MM.1S (cell line): ENCODE measurements around the gene EDC3.
"Not testable (repeated sequence)": the region's sequence is repeated elsewhere in the genome, so short reads cannot be mapped to it uniquely, and the experiment has no call there.

Experiments used
- DNase-seq: peaks from one replicate; pipeline ENCODE4 v3.0.0-alpha.2; 2015
- H2AFZ ChIP-seq: fragments of 300-600 bp; sonication (generic); 2 replicates; pipeline ENCODE4 v1.6.0; 2016; ENCODE audit warnings: antibody characterized with exemption, low read length
- H3F3A ChIP-seq: fragments of 300-600 bp; sonication (generic); 2 replicates; pipeline ENCODE4 v1.6.1; 2016; ENCODE audit warnings: mild to moderate bottlenecking, antibody characterized with exemption, low read length, moderate library complexity, mixed read lengths; ENCODE audit not compliant: insufficient read depth
- H3K27ac ChIP-seq: fragments of 300-600 bp; sonication (generic); 2 replicates; pipeline ENCODE4 v1.5.1; 2016; ENCODE audit warnings: mild to moderate bottlenecking, low read length
- H3K27me3 ChIP-seq: fragments of 300-600 bp; sonication (generic); replicated peaks from 2 replicates; pipeline ENCODE4 v1.6.0; 2016; ENCODE audit warnings: low read length; ENCODE audit not compliant: insufficient read depth
- H3K36me3 ChIP-seq: fragments of 300-600 bp; sonication (generic); replicated peaks from 2 replicates; pipeline ENCODE4 v1.6.1; 2016; ENCODE audit warnings: mild to moderate bottlenecking, low read length, mixed read lengths; ENCODE audit not compliant: insufficient read depth
- H3K4me1 ChIP-seq: fragments of 300-600 bp; sonication (generic); 2 replicates; pipeline ENCODE4 v1.6.1; 2016; ENCODE audit warnings: low read length, mixed read lengths
- H3K4me2 ChIP-seq: fragments of 300-600 bp; sonication (generic); 2 replicates; pipeline ENCODE4 v1.6.0; 2016; ENCODE audit warnings: low read depth, low read length
- H3K4me3 ChIP-seq: fragments of 300-600 bp; sonication (generic); 2 replicates; pipeline ENCODE4 v1.5.1; 2016; ENCODE audit warnings: low read length, mixed read lengths
- H3K79me2 ChIP-seq: fragments of 300-600 bp; sonication (generic); 2 replicates; pipeline ENCODE4 v1.6.1; 2016; ENCODE audit warnings: mixed run types, low read length, mixed read lengths
- H3K9ac ChIP-seq: fragments of 300-600 bp; sonication (generic); 2 replicates; pipeline ENCODE4 v1.6.1; 2016; ENCODE audit warnings: low read length, mixed read lengths
- H3K9me2 ChIP-seq: fragments of 300-600 bp; sonication (generic); replicated peaks from 2 replicates; pipeline ENCODE4 v1.6.1; 2016; ENCODE audit warnings: mild to moderate bottlenecking, low read length, mixed read lengths; ENCODE audit not compliant: insufficient read depth
- H3K9me3 ChIP-seq: fragments of 300-600 bp; sonication (generic); replicated peaks from 2 replicates; pipeline ENCODE4 v1.6.1; 2016; ENCODE audit warnings: mild to moderate bottlenecking, low read length, mixed read lengths; ENCODE audit not compliant: insufficient read depth
- H4K20me1 ChIP-seq: fragments of 300-600 bp; sonication (generic); 2 replicates; pipeline ENCODE4 v1.6.1; 2016; ENCODE audit warnings: mild to moderate bottlenecking, low read length, moderate library complexity, mixed read lengths; ENCODE audit not compliant: insufficient read depth
- CTCF ChIP-seq: fragments of 300-600 bp; sonication (generic); IDR thresholded peaks from 2 replicates; pipeline ENCODE4 v1.5.1; 2016; ENCODE audit warnings: antibody characterized with exemption, low read length, mixed read lengths
- EZH2 ChIP-seq: fragments of 300-600 bp; sonication (generic); optimal IDR thresholded peaks from 2 replicates; pipeline ENCODE3; 2017; ENCODE audit warnings: low read depth, mild to moderate bottlenecking, antibody characterized with exemption, low read length, mixed read lengths
- EZH2phosphoT487 ChIP-seq: fragments of 300-600 bp; sonication (generic); IDR thresholded peaks from 2 replicates; pipeline ENCODE4 v1.6.1; 2018; ENCODE audit warnings: antibody characterized with exemption, low read length

The EDC3 gene

GRCh38 chr15:74735305-74735704, 39.5 kb upstream of the EDC3 start:
- Histone ChIP-seq H3K36me3 (no peaks in the 10 kb centered on the region), H3K9me3 (no peaks in the 10 kb centered on the region), H3K27ac (no peak overlapping the region), H3K27me3 (peaks cover 50% of the 10 kb centered on the region), H2AFZ (no peak overlapping the region), H3K4me3 (no peak overlapping the region), H3K4me2 (no peak overlapping the region), H3K9ac (no peak overlapping the region), H3K4me1 (no peaks in the 10 kb centered on the region), H4K20me1 (no peaks in the 10 kb centered on the region), H3K9me2 (no peaks in the 10 kb centered on the region), H3F3A (no peaks in the 10 kb centered on the region), H3K79me2 (no peaks in the 10 kb centered on the region)
- TF ChIP-seq EZH2phosphoT487 (no peak), CTCF (no peak), EZH2 (no peak)
- DNase-seq = no peak

GRCh38 chr15:74733269-74733668, 37.4 kb upstream of the EDC3 start:
- no peaks in the 10 kb centered on the region for H4K20me1 ChIP-seq
- H3K27ac ChIP-seq = no peak overlapping the region
- H3K9me3 ChIP-seq = no peaks in the 10 kb centered on the region
- no peaks in the 10 kb centered on the region for H3K9me2 ChIP-seq
- no peaks in the 10 kb centered on the region for H3K36me3 ChIP-seq
- no peaks in the 10 kb centered on the region for H3K4me1 ChIP-seq
- no peaks in the 10 kb centered on the region for H3F3A ChIP-seq
- H3K4me3 ChIP-seq = no peak overlapping the region
- H3K4me2 ChIP-seq = no peak overlapping the region
- no peak overlapping the region for H3K9ac ChIP-seq
- H3K79me2 ChIP-seq = no peaks in the 10 kb centered on the region
- TF ChIP-seq CTCF = no peak
- no peak for TF ChIP-seq EZH2phosphoT487
- no peak for TF ChIP-seq EZH2
- peaks cover 54% of the 10 kb centered on the region for H3K27me3 ChIP-seq
- DNase-seq = no peak
- H2AFZ ChIP-seq = no peak overlapping the region

DNA sequence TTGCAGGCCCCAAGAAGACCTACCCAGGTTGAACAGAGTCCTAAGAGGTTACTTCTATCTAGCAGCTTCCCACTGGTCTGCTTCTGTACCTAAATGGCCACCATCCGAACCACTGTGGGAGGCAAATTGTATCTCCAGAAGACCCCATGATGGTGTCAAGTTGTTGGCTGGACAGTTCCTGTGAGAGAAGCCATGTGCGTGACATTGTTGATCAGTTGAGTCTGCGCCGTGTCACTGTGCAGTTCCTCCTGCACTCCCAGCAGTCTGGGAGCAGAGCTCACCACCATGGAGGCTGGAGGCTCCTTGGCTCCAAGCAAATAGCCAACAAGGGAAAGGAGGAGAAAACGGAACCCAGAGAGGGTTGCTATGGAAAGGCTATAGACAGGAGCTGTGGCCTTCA, 37.0 kb upstream of the EDC3 start:
- Histone ChIP-seq H3K9me3 (no peaks in the 10 kb centered on the region), H3K9ac (no peak overlapping the region), H3K9me2 (no peaks in the 10 kb centered on the region), H3K27me3 (peaks cover 54% of the 10 kb centered on the region), H3K4me1 (no peaks in the 10 kb centered on the region), H3F3A (no peaks in the 10 kb centered on the region), H4K20me1 (no peaks in the 10 kb centered on the region), H3K4me3 (no peak overlapping the region), H3K79me2 (no peaks in the 10 kb centered on the region), H2AFZ (no peak overlapping the region), H3K27ac (no peak overlapping the region), H3K4me2 (no peak overlapping the region), H3K36me3 (no peaks in the 10 kb centered on the region)
- no peak for TF ChIP-seq EZH2
- DNase-seq = no peak

GRCh38 chr15:74730619-74731316, 34.9 kb upstream of the EDC3 start:
- no peak overlapping the region for H3K4me3 ChIP-seq
- no peaks in the 10 kb centered on the region for H3K9me2 ChIP-seq
- no peaks in the 10 kb centered on the region for H3F3A ChIP-seq
- H3K4me2 ChIP-seq = no peak overlapping the region
- DNase-seq = no peak
- no peaks in the 10 kb centered on the region for H4K20me1 ChIP-seq
- no peak for TF ChIP-seq CTCF
- TF ChIP-seq EZH2phosphoT487 = no peak
- no peak for TF ChIP-seq EZH2
- H3K9ac ChIP-seq = no peak overlapping the region
- no peaks in the 10 kb centered on the region for H3K9me3 ChIP-seq
- H3K79me2 ChIP-seq = no peaks in the 10 kb centered on the region
- H3K27me3 ChIP-seq = peaks cover 54% of the 10 kb centered on the region
- H2AFZ ChIP-seq = no peak overlapping the region
- no peaks in the 10 kb centered on the region for H3K36me3 ChIP-seq
- H3K27ac ChIP-seq = no peak overlapping the region
- H3K4me1 ChIP-seq = peaks cover 3% of the 10 kb centered on the region; the same call in 1 of the 2 replicates

DNA sequence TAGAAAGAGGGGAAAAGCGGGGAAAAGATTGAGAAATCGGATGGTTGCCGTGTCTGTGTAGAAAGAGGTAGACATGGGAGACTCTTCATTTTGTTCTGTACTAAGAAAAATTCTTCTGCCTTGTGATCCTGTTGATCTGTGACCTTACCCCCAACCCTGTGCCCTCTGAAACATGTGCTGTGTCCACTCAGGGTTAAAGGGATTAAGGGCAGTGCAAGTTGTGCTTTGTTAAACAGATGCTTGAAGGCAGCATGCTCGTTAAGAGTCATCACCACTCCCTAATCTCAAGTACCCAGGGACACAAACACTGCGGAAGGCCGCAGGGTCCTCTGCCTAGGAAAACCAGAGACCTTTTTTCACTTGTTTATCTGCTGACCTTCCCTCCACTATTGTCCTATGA, 33.5 kb upstream of the EDC3 start:
- H3F3A ChIP-seq, DNase-seq, H3K4me1 ChIP-seq, H4K20me1 ChIP-seq, H3K9me3 ChIP-seq, H3K9ac ChIP-seq, H3K4me2 ChIP-seq, H3K27ac ChIP-seq, H3K36me3 ChIP-seq, H2AFZ ChIP-seq, H3K4me3 ChIP-seq, H3K79me2 ChIP-seq, H3K9me2 ChIP-seq: not testable (repeated sequence)
- H3K27me3 ChIP-seq = peaks cover 50% of the 10 kb centered on the region
